ENCODE measurements around the gene TBC1D9.

GRCh38 chr4:140703463-140703862, 52.7 kb downstream of the TBC1D9 start:
- TF ChIP-seq, protein P1, sequence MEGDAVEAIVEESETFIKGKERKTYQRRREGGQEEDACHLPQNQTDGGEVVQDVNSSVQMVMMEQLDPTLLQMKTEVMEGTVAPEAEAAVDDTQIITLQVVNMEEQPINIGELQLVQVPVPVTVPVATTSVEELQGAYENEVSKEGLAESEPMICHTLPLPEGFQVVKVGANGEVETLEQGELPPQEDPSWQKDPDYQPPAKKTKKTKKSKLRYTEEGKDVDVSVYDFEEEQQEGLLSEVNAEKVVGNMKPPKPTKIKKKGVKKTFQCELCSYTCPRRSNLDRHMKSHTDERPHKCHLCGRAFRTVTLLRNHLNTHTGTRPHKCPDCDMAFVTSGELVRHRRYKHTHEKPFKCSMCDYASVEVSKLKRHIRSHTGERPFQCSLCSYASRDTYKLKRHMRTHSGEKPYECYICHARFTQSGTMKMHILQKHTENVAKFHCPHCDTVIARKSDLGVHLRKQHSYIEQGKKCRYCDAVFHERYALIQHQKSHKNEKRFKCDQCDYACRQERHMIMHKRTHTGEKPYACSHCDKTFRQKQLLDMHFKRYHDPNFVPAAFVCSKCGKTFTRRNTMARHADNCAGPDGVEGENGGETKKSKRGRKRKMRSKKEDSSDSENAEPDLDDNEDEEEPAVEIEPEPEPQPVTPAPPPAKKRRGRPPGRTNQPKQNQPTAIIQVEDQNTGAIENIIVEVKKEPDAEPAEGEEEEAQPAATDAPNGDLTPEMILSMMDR (IDR thresholded peaks at IDR 0.05; ENCODE audit: low read depth, low read length, poor library complexity, severe bottlenecking): no peak
- no peak for TF ChIP-seq EZH2phosphoT487 (IDR thresholded peaks at IDR 0.05; ENCODE audit: borderline replicate concordance, low read length)

Measured in DOHH2 (cell line).